GM18520 (cell line): ENCODE data around the gene MEGF8.

Experiments
- ATAC-seq: cut with Tn5 transposase; IDR thresholded peaks from one replicate; pipeline ENCODE4 v1.9.1; 2021; ENCODE audit not compliant: unreplicated experiment

The MEGF8 gene

DNA sequence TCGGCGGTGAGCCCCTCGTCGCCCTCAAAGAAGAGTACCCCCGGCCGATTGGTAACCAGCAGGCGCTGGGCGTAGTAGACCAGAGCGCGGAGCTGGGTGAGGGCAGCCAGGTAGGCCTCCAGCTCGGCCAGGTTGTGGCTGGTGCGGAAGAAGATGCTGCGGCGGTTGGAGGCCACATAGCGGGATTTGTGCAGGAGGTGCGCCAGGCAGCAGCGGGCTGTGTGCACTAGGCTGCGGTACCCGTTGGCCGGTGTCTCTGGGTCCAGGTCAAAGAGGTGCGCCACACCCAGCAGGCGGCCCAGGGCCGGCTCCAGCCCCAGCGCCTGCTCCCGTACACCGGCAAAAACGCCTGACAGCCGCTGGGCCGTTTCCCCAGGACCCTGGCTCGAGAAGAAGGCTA is 84.9 kb downstream of the MEGF8 start:
- no peak for ATAC-seq

DNA sequence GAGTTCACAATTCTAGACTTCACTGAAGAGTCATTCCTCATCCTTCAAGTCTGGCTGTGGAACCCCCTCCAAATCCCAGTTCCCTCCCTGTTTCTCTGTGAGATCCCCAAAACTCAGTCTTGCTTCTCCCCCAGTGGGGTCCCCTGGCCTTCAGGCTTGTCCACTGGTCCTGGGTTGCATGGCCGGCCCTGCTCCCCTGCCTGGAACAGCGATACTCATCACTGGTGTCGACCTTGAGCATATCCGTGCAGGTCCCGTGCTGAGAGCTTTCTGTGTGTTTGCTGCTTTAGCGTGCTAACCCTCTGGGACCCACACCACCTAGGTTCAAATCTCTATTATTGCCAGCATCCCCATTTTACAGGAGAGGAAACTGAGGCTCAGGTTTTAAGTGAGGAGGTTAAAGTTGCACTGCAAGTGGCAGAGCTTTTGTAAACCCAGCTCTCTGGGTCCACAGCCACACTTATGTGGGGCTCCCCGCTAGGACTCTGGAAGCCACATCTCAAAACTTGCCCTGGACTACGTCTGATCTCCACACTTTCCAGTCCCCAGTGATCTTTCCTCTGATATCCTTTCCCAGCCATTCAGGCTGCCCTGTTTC is 86.2 kb downstream of the MEGF8 start:
- ATAC-seq, result no peak

DNA sequence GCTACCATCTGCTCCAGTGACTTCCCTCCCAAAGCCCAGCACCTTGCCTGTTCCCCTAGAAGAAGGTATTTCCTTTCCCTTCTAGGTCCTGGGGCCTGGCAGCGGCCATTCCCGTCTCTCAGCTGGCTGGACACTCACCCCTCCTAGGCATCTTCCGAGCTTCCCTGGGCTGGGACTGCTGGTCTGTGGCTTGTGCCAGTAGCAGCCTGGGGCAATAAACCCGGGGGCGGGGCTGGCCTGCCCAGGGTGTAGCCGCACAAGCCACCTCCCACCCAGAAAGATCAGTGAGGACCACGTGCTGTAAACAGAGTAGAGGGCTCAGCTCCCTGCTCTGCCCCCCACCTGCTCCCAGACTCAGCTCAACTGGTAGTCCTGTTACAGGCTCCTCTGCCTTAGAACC is 86.8 kb downstream of the MEGF8 start:
- ATAC-seq, result no peak

DNA sequence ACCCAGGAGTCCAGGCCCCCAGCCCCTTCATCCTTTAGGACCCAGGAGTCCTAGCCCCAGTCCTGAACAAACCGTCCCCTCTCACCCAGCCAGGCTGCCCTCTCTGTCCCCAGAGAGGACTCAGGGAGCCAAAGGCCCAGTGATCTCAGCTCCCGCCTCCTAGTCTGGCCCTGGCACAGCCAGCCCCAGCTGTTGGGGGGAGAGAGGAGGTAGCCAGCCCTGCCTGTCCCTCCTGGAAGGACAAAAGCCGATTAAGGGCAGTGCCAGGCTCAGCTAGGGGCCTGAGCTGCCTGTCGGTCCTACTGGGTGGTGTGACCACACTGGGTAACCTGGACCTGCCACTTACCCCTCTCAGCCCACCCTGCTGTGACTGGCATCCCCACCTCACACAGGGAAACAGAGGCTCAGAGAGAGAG is 87.2 kb downstream of the MEGF8 start:
- no peak for ATAC-seq

DNA sequence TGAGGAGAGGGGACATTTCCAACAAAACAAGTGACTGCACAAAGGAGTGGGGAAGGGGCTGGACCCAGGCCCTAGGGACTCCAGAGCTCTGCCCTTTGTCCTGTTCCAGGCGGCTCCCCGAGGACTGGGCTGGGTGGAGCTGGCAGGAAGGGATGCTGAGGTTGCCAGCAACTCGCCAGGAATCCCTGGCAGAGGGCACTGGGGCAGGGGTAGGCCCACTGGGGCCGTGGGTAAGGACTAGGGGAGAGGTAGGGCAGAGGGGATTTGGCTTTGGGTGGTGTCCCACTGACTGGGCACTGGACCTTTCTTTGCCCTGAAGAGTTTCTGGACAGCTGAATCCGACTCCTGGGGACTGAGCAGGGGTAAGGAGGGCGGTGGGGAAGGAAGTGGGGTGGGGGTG is 93.9 kb downstream of the MEGF8 start:
- ATAC-seq, result no peak

DNA sequence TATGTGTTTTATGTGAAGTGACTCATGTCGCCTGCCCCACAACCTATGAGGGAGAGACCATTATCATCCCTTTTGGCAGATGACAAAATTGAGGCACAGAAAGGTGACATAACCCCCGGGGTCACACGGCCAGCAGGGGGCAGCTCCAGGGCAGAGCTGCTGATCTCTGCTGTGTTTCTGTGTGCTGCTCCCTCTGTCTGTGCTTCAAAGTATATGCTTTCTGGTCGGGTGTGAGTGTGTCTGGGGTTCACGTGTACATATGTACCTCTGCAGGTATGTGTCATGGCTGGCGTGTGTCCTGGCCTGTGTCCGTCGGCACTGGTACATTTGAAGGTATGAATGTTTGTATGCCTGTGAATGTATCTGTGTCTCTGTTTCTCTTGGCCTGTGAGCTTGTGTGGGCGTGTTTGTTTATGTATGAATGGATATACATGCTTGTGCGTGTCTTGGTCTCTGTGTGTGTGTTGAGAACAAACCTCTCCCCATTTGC is 94.7 kb downstream of the MEGF8 start:
- no peak for ATAC-seq

DNA sequence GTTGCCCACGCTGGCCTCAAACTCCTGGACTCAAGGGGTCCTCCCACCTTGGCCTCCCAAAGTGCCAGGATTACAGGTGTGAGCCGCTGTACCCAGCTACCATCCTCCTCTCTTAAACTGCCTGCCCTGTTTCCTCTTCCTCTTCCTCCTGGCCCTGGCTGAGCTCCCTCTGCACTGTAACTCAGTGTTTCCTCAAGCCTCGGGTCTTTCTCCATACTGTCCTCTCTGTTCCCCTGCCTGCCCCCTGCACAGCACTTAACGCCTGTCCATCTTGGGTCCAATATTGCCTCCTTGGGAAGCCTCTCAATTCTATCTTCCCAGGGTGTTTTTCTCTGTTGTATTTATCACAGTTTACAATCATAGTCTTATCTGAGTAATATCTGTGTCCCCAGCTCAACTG is 95.7 kb downstream of the MEGF8 start:
- no peak for ATAC-seq

DNA sequence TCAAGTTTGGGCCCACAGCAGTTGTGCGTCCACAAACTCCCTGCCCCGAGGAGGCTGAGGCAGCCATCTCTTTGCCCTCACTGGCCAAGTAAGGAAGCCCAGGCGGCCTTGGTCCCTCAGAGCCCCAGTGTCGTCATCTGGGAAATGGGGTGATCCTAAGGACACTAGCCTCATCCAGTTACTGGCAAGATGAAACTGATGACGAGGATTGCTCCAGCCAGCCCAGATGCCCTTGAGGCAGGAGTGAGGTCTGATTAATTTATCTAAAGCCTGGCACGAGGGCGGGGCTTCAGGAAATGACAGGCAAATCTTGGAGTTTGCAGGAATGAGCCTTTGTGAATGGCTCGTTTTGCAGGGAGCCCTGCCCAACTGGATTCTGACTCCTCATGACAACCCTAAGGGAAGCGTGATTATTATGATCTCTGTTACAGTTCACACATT is 96.2 kb downstream of the MEGF8 start:
- no peak for ATAC-seq

DNA sequence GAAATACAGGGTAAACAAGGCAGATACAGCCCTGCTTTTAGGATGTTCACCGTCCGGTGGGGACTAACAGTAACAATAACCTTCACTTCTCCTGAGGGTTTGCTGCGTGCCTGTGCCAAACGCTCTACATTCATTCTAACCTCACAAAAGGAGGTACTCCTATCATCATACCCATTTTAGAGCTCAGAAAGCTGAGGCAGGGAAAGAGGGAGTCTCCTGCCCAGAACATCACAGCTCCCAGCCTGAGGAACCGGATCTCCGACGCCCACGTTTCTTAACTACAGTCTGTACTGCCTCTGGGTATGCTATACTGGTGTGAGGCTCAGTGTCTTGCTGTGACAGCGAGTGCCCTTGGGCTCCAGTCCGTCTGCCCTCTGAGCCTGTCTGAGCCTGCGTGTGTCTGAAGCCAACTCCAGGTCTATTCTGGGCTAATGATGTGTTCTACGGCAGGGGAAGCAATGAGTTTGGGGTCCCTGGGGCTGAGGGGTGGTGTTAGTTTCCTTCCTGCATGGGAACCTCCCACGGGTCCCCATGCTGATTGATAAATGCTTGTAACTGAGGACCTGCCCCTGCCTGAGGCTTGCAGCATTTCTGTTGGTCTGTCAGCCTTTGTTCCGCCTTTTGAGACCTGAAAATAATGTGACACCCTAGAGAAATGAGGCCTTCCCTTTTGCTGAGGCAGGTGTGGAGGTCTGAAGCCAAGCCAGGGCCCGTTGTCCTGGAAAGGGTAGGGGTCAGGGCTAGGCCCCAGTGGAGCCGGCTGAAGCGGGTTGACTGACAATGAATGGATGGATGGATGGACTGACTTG is 96.9 kb downstream of the MEGF8 start:
- ATAC-seq, result no peak

DNA sequence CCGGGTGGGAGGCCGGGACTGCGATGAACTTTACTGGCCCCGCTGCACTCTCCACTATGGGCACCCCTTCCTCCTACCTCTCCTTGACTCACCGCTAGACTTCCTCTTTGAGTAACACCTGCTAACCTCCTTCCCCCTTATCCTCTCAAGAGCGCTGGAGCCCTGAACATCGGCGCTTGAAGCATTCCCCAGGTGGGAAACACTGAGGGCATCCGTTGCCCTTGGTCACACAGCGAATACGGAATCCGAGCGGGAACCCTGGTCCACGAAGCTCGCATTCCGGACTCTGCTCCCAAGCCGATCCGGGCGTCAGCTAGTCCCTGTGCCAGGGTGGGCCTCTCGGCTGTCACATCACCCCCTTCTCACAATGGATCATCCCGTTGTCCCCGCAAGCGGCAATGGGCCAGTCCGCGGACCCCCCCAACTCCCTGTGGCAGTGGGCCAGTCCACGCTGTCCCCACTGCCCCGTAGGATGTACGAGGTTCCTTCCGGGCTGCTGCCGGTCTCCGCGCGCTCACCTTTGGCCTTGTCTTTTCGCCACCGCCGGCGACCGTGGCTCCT is 97.5 kb downstream of the MEGF8 start:
- ATAC-seq, result peak; percentile 19

DNA sequence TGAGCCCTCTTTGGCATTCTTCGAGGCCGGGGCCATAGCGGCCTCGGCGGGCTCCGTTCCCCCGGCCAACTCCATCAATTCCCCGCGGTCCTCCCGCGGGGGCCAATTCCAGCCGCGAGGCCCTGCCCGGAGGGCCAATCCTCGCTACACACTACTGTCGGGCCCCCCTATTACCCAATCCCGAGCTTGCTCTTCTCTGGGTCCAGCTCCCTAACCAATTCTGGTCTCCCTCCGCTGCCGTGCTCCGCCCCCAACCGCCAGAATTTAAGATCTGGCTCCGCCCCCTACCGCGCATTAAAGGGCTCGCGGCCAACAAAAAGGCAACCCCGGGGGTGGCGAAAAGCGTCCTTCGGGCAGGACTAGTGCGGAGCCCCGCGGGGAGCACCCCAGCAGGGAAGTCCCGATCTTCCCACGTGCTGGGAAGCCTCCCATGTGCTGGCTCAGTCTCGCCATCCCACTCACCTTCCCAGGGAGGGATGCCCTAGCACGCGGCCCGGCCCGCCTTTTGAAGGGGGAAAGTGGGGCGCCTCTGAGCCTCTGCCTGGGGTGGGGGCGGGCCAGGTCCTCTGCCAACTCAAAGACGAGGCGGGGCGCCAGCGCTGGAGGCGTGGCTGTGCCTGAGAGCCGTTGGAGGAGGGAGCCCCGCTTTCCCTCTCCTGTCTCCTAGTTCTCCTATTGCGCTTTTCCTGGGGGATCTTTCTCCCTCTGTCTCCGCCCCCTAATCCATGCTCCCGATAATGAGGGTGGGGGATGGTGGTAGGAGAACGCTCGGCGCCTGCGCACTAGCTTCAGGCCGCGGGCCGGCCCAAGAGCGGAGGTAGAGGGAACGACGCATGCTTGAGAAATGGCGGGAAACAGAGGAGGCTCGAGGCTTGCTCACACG is 98.3 kb downstream of the MEGF8 start:
- peak; percentile 78 for ATAC-seq

DNA sequence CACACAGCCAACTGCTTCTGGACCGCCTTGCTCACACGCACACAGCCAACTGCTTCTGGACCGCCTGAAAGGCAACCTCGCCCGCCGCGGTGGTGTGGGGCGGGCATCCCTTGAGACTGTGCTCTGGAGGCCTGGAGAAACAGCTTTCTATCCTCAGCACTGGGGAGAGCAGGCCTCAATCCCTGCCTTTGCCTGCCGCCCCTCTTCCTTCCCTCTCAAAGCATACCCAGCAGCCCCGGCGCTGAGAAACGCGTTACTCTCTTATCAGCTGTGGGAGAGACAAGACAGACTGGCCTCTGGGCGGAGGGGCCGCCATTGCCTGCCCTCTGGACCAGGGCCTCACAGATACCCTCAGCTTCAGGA is 98.9 kb downstream of the MEGF8 start:
- ATAC-seq, result no peak

DNA sequence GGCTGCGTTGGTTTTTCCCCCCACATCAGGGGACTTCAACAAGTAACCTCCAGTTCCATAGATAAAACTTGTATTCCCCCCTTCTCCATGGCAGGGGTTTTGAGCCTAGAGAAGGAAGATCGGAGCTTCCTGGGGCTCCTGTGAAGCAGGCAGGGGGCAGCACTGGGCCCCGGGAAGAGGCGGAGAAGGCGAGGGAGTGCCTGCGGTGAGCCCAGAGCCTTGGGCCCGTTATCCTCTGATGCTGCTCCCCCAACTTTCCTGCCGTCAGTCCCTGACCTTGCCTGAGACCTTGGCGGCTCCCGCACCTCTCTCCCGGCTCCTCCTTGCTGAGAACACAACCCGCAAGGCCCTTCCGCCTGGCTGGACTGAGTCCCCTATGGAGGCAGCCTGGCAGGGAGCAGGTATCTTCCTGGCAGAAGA is 99.3 kb downstream of the MEGF8 start:
- ATAC-seq, result no peak

DNA sequence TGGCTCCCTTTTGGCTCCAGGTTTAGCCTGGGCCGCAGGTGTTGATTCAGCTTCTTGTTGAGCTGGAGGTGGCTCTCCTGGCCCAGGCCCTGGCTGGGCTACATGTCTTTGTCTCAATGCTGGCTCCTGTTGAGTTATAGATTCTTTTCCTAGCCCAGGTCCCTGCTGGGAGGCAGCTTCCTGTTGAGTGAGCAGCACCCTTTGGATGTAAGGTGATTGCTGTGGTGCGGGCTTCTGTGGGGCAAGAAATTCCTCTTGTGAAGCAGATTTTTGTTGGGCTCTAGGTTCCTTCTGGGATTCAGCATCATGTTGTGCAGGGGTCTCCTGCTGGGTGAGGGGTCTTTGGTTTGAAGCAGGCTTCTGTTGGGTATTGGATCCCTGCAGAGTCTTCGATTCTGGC is 101.2 kb downstream of the MEGF8 start:
- ATAC-seq, result no peak

DNA sequence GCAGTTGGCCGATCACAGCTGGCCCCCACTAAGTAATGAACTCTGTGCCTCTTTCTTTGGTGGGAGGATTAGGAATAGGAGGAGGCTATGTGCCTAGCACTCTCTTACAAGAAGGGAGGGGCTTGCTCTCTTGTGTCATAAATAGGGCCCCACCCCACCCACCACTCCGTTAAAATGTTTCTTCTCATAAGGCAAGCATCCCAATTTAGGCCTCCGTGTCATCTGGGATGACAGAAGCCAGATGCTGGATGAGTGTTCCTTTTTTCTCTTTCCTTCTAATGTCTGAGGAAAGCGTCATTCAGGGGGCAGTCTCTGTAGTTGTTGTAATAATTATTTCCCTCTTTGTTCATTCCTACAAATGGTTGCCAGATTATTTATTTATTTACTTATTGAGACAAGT is 101.9 kb downstream of the MEGF8 start, which contains the start of gene LIPE:
Gene LIPE (minus strand): TSS at position 76 of the 400 bp plus-strand sequence. CDS start 239 bp downstream, outside the sequence.
- ATAC-seq, result no peak
